Measurements from ENCODE around the gene ZNF425.

- TF ChIP-seq, protein P1, sequence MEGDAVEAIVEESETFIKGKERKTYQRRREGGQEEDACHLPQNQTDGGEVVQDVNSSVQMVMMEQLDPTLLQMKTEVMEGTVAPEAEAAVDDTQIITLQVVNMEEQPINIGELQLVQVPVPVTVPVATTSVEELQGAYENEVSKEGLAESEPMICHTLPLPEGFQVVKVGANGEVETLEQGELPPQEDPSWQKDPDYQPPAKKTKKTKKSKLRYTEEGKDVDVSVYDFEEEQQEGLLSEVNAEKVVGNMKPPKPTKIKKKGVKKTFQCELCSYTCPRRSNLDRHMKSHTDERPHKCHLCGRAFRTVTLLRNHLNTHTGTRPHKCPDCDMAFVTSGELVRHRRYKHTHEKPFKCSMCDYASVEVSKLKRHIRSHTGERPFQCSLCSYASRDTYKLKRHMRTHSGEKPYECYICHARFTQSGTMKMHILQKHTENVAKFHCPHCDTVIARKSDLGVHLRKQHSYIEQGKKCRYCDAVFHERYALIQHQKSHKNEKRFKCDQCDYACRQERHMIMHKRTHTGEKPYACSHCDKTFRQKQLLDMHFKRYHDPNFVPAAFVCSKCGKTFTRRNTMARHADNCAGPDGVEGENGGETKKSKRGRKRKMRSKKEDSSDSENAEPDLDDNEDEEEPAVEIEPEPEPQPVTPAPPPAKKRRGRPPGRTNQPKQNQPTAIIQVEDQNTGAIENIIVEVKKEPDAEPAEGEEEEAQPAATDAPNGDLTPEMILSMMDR (conservative IDR thresholded peaks at IDR 0.05) = no peak
- TF ChIP-seq ZFX (IDR thresholded peaks at IDR 0.05) = no peak
Measured at GRCh38 chr7:149063476-149063875, 62.6 kb downstream of the ZNF425 start.
